HepG2 (cell line): ENCODE data around the gene DCTN2. TPM values are rescaled to one million over a fixed set of nuclear protein-coding genes. Genes with fewer than 3 reads are reported as not detected.
A peak's percentile ranks its signal among the peaks of the same experiment; 100 is the strongest.

Experiments used
- ATAC-seq: fragments of 200-7000 bp; cut with Tn5 transposase; 3 replicates; pipeline ENCODE4 v1.9.1; 2020; ENCODE audit warnings: mild to moderate bottlenecking, moderate library complexity
- BruUV-seq: library from RNA; stranded (reverse); fragments of 400-500 nt; replicated peaks from 2 replicates; lab custom pipeline; 2021; lab: Mats Ljungman, UMichigan
- CTCF ChIA-PET: fragments of 300-600 bp; formaldehyde crosslinking; extraction: SDS; loops from one replicate; lab custom pipeline; 2021; ENCODE audit warnings: low total read pairs, inconsistent platforms, low intra/inter-chr PET ratio; lab: Yijun Ruan, JAX
- POLR2A ChIA-PET: fragments of 350-600 bp; sonication (Branson Sonifier 250); formaldehyde crosslinking; loops from one replicate; lab custom pipeline; 2020; ENCODE audit warnings: antibody characterized with exemption, inconsistent platforms; lab: Yijun Ruan, JAX
- DNase-seq: peaks from one replicate; pipeline ENCODE4 v3.0.0-alpha.2; 2015; ENCODE audit warnings: low spot score
- FAIRE-seq: peaks from 3 replicates; lab custom pipeline; 2011; peaks lifted over from hg19 to GRCh38; lab: Jason Lieb, UNC
- H2AFZ ChIP-seq: one replicate; pipeline ENCODE4 v1.6.1; 2011; ENCODE audit warnings: low read length, inconsistent platforms
- H3K27ac ChIP-seq: fragments of 300-600 bp; 3 replicates; pipeline ENCODE4 v1.8.0; 2011; ENCODE audit warnings: mixed run types, mild to moderate bottlenecking, mixed read lengths, low read length, inconsistent platforms; ENCODE audit not compliant: insufficient read depth; ENCODE audit errors: extremely low read length
- H3K27me3 ChIP-seq, 2 experiments: fragments of 200-600 bp in 1 of 2; 2 replicates in 1 of 2; 3 replicates in 1 of 2; pipeline versions ENCODE4 v1.6.0 to v1.8.0; 2011; ENCODE audit warnings: low read length in 2 of 2, mild to moderate bottlenecking in 2 of 2, moderate library complexity in 2 of 2, inconsistent platforms in 1 of 2; ENCODE audit not compliant: insufficient read depth in 2 of 2, control insufficient read depth in 1 of 2
- H3K36me3 ChIP-seq, 2 experiments: fragments of 200-600 bp in 1 of 2; replicated peaks in 1 of 2; 2 replicates in 1 of 2; 3 replicates in 1 of 2; pipeline versions ENCODE4 v1.5.1 to v1.8.0; 2011; ENCODE audit warnings: low read length in 2 of 2, inconsistent platforms in 1 of 2; ENCODE audit not compliant: insufficient read depth in 2 of 2, control insufficient read depth in 1 of 2
- H3K4me1 ChIP-seq: 2 replicates; pipeline ENCODE4 v1.5.1; 2012; ENCODE audit warnings: low read length, inconsistent platforms; ENCODE audit not compliant: insufficient read depth
- H3K4me2 ChIP-seq: 2 replicates; pipeline ENCODE4 v1.6.0; 2011; ENCODE audit warnings: low read depth, low read length, inconsistent platforms
- H3K4me3 ChIP-seq, 3 experiments: fragments of 200-600 bp in 1 of 3; sonication (generic), shearing (Covaris generic) in 1 of 3; replicated peaks in 1 of 3; 2 replicates each; pipeline ENCODE4 v1.5.1; 2011 to 2016; ENCODE audit warnings: low read length in 3 of 3, inconsistent platforms in 2 of 3, low read depth in 2 of 3, mild to moderate bottlenecking in 2 of 3, control low read depth in 1 of 3, mixed read lengths in 1 of 3; ENCODE audit not compliant: insufficient read depth in 1 of 3
- H3K79me2 ChIP-seq: one replicate; pipeline ENCODE4 v1.6.1; 2011; ENCODE audit warnings: low read length, inconsistent platforms; ENCODE audit not compliant: insufficient read depth
- H3K9ac ChIP-seq: 2 replicates; pipeline ENCODE4 v1.6.0; 2011; ENCODE audit warnings: mild to moderate bottlenecking, low read depth, low read length, inconsistent platforms; ENCODE audit not compliant: insufficient read depth
- H3K9me3 ChIP-seq: 2 replicates; pipeline ENCODE4 v1.5.1; 2012; ENCODE audit warnings: mild to moderate bottlenecking, low read length
- H4K20me1 ChIP-seq: 2 replicates; pipeline ENCODE4 v1.6.0; 2011; ENCODE audit warnings: inconsistent platforms, mild to moderate bottlenecking, low read length, moderate library complexity; ENCODE audit not compliant: insufficient read depth
- ATF1 ChIP-seq: IDR thresholded peaks from 2 replicates; pipeline ENCODE4 v1.6.1; 2016; ENCODE audit warnings: mild to moderate bottlenecking, control low read depth
- CBFB ChIP-seq: sonication (generic); formaldehyde crosslinking; IDR thresholded peaks from 2 replicates; pipeline ENCODE4 v1.4.0; 2020; ENCODE audit warnings: missing genetic modification reagents
- CREB1 ChIP-seq, 2 experiments: fragments of 450-650 bp in 1 of 2; IDR thresholded peaks; 2 replicates each; pipeline ENCODE4 v1.6.1; 2016 to 2017; ENCODE audit warnings: control low read depth in 1 of 2, mild to moderate bottlenecking in 1 of 2, missing compliant biosample characterization in 1 of 2, missing genetic modification characterization in 1 of 2
- CREM ChIP-seq, 2 experiments: sonication (generic) in 1 of 2; formaldehyde crosslinking in 1 of 2; IDR thresholded peaks; 2 replicates each; pipeline versions ENCODE4 v1.4.0 to v1.6.1; 2016 to 2020; ENCODE audit warnings: antibody characterized with exemption in 1 of 2, mild to moderate bottlenecking in 1 of 2, missing genetic modification reagents in 1 of 2
- ETV6 ChIP-seq: sonication (generic); formaldehyde crosslinking; conservative IDR thresholded peaks from 2 replicates; pipeline ENCODE4 v1.4.0; 2020; ENCODE audit warnings: missing genetic modification reagents
- HCFC1 ChIP-seq: fragments of 150-350 bp; IDR thresholded peaks from 2 replicates; pipeline ENCODE4 v1.6.1; 2014; ENCODE audit warnings: low read depth, low read length
- IKZF5 ChIP-seq: IDR thresholded peaks from 2 replicates; pipeline ENCODE4 v1.6.1; 2018; ENCODE audit warnings: missing genetic modification reagents, mild to moderate bottlenecking, missing compliant biosample characterization
- IRF2 ChIP-seq: IDR thresholded peaks from 2 replicates; pipeline ENCODE4 v1.6.1; 2018; ENCODE audit warnings: missing genetic modification reagents, missing compliant biosample characterization
- JUND ChIP-seq: sonication (generic); formaldehyde crosslinking; IDR thresholded peaks from 2 replicates; pipeline ENCODE4 v1.8.0; 2022; ENCODE audit warnings: mild to moderate bottlenecking, missing genetic modification reagents
- KLF16 ChIP-seq, 2 experiments: sonication (generic) in 1 of 2; formaldehyde crosslinking in 1 of 2; IDR thresholded peaks; 2 replicates each; pipeline versions ENCODE4 v1.6.1 to v1.8.0; 2016 to 2023; ENCODE audit warnings: missing genetic modification reagents in 2 of 2, missing compliant biosample characterization in 1 of 2
- MIER3 ChIP-seq: IDR thresholded peaks from 2 replicates; pipeline ENCODE4 v1.6.1; 2016; ENCODE audit warnings: missing compliant biosample characterization, borderline replicate concordance
- PHF8 ChIP-seq: sonication (generic); formaldehyde crosslinking; IDR thresholded peaks from 2 replicates; pipeline ENCODE4 v1.5.0; 2020; ENCODE audit warnings: missing genetic modification reagents
- RBM39 ChIP-seq: fragments of 200-400 bp; formaldehyde crosslinking; IDR thresholded peaks from one replicate; pipeline ENCODE4 v1.6.1; 2018; ENCODE audit warnings: antibody characterized with exemption, mild to moderate bottlenecking, low read depth, low read length; ENCODE audit not compliant: poor library complexity, severe bottlenecking
- TFDP2 ChIP-seq: sonication (generic); formaldehyde crosslinking; IDR thresholded peaks from 2 replicates; pipeline ENCODE4 v1.4.0; 2020; ENCODE audit warnings: missing genetic modification reagents
- ZBTB2 ChIP-seq: sonication (generic); formaldehyde crosslinking; IDR thresholded peaks from 2 replicates; pipeline ENCODE4 v1.8.0; 2022; ENCODE audit warnings: low read depth, missing genetic modification reagents
- ZNF512B ChIP-seq: sonication (generic); formaldehyde crosslinking; IDR thresholded peaks from 2 replicates; pipeline ENCODE4 v1.5.1; 2020; ENCODE audit warnings: missing genetic modification reagents, mild to moderate bottlenecking, borderline replicate concordance
- WGBS: methylation state at CpG from one replicate; pipeline ENCODE4 v1.1.6; 2017; ENCODE audit warnings: low lambda C conversion rate; 5-methylcytosine and 5-hydroxymethylcytosine counted together
- in situ Hi-C: cut with HindIII; loops from 2 replicates; pipeline ENCODE4 v1.10.0; 2017; ENCODE audit warnings: low pct_unique_long_range_greater_than_20kb; ENCODE audit not compliant: extremely low pct_ligation_motif_present
- intact Hi-C: fragments of 100-400 bp; cut with micrococcal nuclease; formaldehyde crosslinking; loops from one replicate; pipeline ENCODE4 v1.10.0; 2022; ENCODE audit not compliant: unreplicated experiment
- polyA plus RNA-seq, 8 experiments: library from polyadenylated mRNA; depleted of rRNA in 3 of 8; stranded (reverse) in 7 of 8; unstranded in 1 of 8; fragments of >200 nt; fragmentation: Illumina TruSeq in 4 of 8; extraction: Trizol in 4 of 8; gene quantifications; 2 replicates each; pipeline versions ENCODE4 v1.2.1 to v1.2.3, GENCODE V29; 2011 to 2016; ENCODE audit warnings: low read depth in 4 of 8, missing spikeins in 1 of 8, mixed read lengths in 1 of 8; ENCODE audit not compliant: insufficient read depth in 1 of 8
- total RNA-seq, 5 experiments: library from RNA; depleted of rRNA; stranded (reverse); fragments of >200 nt; fragmentation: Illumina TruSeq; extraction: Trizol; gene quantifications; 2 replicates each; pipeline ENCODE4 v1.2.3, GENCODE V29; 2016; ENCODE audit warnings: low read depth in 1 of 5

The DCTN2 gene
- total and polyA plus RNA-seq, 2 of the 13 experiments (the other 11 are each of a cell fraction or from before 2014, with no cell fraction given): 72.0 to 77.4 TPM

GRCh38 chr12:57547288-57548012, 458 bp upstream of the DCTN2 start:
- H3K4me3 ChIP-seq: peak overlapping the region in 2 of 3 experiments; percentile 87 to 96; a peak in 4 of 6 replicates
- TF ChIP-seq IRF2 (peak; percentile 83), ATF1 (peak; percentile 76), KLF16 (CRISPR knock-in tag; IDR thresholded peaks at IDR 0.05) (peak in 1 of 2 experiments; percentile 73; a peak in 1 of 4 replicates), JUND (CRISPR knock-in tag) (peak; percentile 76; the same call in 1 of the 2 replicates), CREM (IDR thresholded peaks at IDR 0.05) (peak; percentile 90), CREM (CRISPR knock-in tag; IDR thresholded peaks at IDR 0.05) (no peak), PHF8 (CRISPR knock-in tag) (no peak), IKZF5 (CRISPR knock-in tag) (no peak), ETV6 (CRISPR knock-in tag) (no peak), RBM39 (peak; percentile 0), ZBTB2 (CRISPR knock-in tag) (no peak), MIER3 (CRISPR knock-in tag) (0 out of 2 replicates have a peak, but pooled peaks have one; percentile 24), HCFC1 (peak; percentile 89), ZNF512B (CRISPR knock-in tag) (no peak), CBFB (CRISPR knock-in tag) (0 out of 2 replicates have a peak, but pooled peaks have one; percentile 2), CREB1 (IDR thresholded peaks at IDR 0.05) (peak; percentile 41; the same call in 1 of the 2 replicates), CREB1 (CRISPR knock-in tag; IDR thresholded peaks at IDR 0.05) (peak; percentile 92), TFDP2 (CRISPR knock-in tag) (peak; percentile 11; the same call in 1 of the 2 replicates)

More at GRCh38 chr12:57547288-57548012, 458 bp upstream of the DCTN2 start:
- in situ Hi-C loops (no loop called here), intact Hi-C loops (loop anchor here (1.0 kb wide), 1 partner anchor 25 kb away; the partner anchor contains the start of gene MBD6)
- Histone ChIP-seq H2AFZ (peak overlapping the region; percentile 95), H4K20me1 (no peaks in the 10 kb centered on the region), H3K9me3 (no peaks in the 10 kb centered on the region), H3K27ac (no peak overlapping the region), H3K36me3 (no peaks in the 10 kb centered on the region), H3K4me2 (peak overlapping the region; percentile 94), H3K9ac (peak overlapping the region; percentile 95; the same call in 1 of the 2 replicates), H3K79me2 (peaks cover 20% of the 10 kb centered on the region), H3K27me3 (peaks cover 1 to 27% of the 10 kb centered on the region in 2 experiments; a peak in 2 of 5 replicates), H3K4me1 (peaks cover 61% of the 10 kb centered on the region)
- no peak for FAIRE-seq
- BruUV-seq: no TSS peak
- no peak for DNase-seq
- POLR2A ChIA-PET: interaction anchor here (0.6 to 2.7 kb wide), 14 partner anchors 11 to 188 kb away, joined by 3 to 35 read pairs (median 4); partner anchors contain the start of genes ARHGEF25, B4GALNT1, DDIT3 and INHBE
- 16% methylated on average over 9 of the region's 9 CpGs for WGBS
- ATAC-seq: no peak
- CTCF ChIA-PET: no interaction called here
